A673 (cell line): ENCODE measurements around the gene NMNAT1. TPM values are rescaled to one million over a fixed set of nuclear protein-coding genes. Genes with fewer than 3 reads are reported as not detected.

Experiments used
- BruUV-seq: library from RNA; stranded (reverse); fragments of 400-500 nt; replicated peaks from 2 replicates; lab custom pipeline; 2021; lab: Mats Ljungman, UMichigan
- CTCF ChIA-PET: fragments of 300-600 bp; sonication (Branson Sonifier 250); formaldehyde crosslinking; loops from one replicate; lab custom pipeline; 2022; ENCODE audit warnings: antibody characterized with exemption; lab: Charles Lee
- POLR2A ChIA-PET: fragments of 300-600 bp; sonication (Branson Sonifier 250); formaldehyde crosslinking; loops from one replicate; lab custom pipeline; 2022; ENCODE audit warnings: antibody characterized with exemption; ENCODE audit not compliant: low non-redundant PET; lab: Charles Lee
- DNase-seq: peaks from one replicate; pipeline ENCODE4 v3.0.0-alpha.2; 2015; ENCODE audit warnings: low spot score
- H3K27ac ChIP-seq: fragments of 200-600 bp; sonication (generic); 2 replicates; pipeline ENCODE4 v1.5.1; 2016; ENCODE audit warnings: mixed run types, low read depth, mild to moderate bottlenecking, mixed read lengths, antibody characterized with exemption, low read length; ENCODE audit not compliant: poor library complexity, severe bottlenecking
- H3K27me3 ChIP-seq: fragments of 200-600 bp; sonication (generic); replicated peaks from 2 replicates; pipeline ENCODE4 v1.6.1; 2017; ENCODE audit warnings: mixed run types, low read depth, mild to moderate bottlenecking, mixed read lengths, antibody characterized with exemption, low read length; ENCODE audit not compliant: insufficient read depth, poor library complexity
- H3K36me3 ChIP-seq: fragments of 200-600 bp; sonication (generic); 2 replicates; pipeline ENCODE4 v1.6.1; 2016; ENCODE audit warnings: mixed run types, mild to moderate bottlenecking, mixed read lengths, antibody characterized with exemption, low read length; ENCODE audit not compliant: insufficient read depth, poor library complexity, severe bottlenecking
- H3K4me1 ChIP-seq: fragments of 200-600 bp; sonication (generic); 2 replicates; pipeline ENCODE4 v1.6.1; 2017; ENCODE audit warnings: mixed run types, mild to moderate bottlenecking, mixed read lengths, antibody characterized with exemption, low read length; ENCODE audit not compliant: insufficient read depth, poor library complexity, severe bottlenecking
- H3K4me3 ChIP-seq: fragments of 200-600 bp; sonication (generic); 2 replicates; pipeline ENCODE4 v1.5.1; 2016; ENCODE audit warnings: low read depth, mixed run types, mild to moderate bottlenecking, mixed read lengths, low read length; ENCODE audit not compliant: poor library complexity, severe bottlenecking
- H3K9me3 ChIP-seq: fragments of 200-600 bp; sonication (generic); 2 replicates; pipeline ENCODE4 v1.6.1; 2016; ENCODE audit warnings: mixed run types, low read depth, mild to moderate bottlenecking, mixed read lengths, antibody characterized with exemption, low read length; ENCODE audit not compliant: poor library complexity, severe bottlenecking
- EZH2 ChIP-seq: fragments of 200-600 bp; sonication (generic); IDR thresholded peaks from 2 replicates; pipeline ENCODE4 v1.6.1; 2017; ENCODE audit warnings: borderline replicate concordance, low read depth, mild to moderate bottlenecking, mixed read lengths, antibody characterized with exemption, low read length; ENCODE audit not compliant: poor library complexity, severe bottlenecking
- intact Hi-C: fragments of 100-400 bp; cut with micrococcal nuclease; formaldehyde crosslinking; loops from one replicate; pipeline ENCODE4 v1.10.0; 2022; ENCODE audit not compliant: unreplicated experiment
- total RNA-seq: library from RNA; stranded (reverse); gene quantifications from 2 replicates; pipeline ENCODE4 v1.2.3, GENCODE V29; 2021
- TF ChIP-seq, protein P1 (sequence below): fragments of 300-800, 200-600 bp; sonication (generic); conservative IDR thresholded peaks from 2 replicates; pipeline ENCODE4 v1.5.1; 2017; ENCODE audit warnings: low read depth, mild to moderate bottlenecking, antibody characterized with exemption, low read length, moderate library complexity, mixed read lengths

Gene NMNAT1
- total RNA-seq, 1 experiment from 2014 or later: 4.5 TPM

DNA sequence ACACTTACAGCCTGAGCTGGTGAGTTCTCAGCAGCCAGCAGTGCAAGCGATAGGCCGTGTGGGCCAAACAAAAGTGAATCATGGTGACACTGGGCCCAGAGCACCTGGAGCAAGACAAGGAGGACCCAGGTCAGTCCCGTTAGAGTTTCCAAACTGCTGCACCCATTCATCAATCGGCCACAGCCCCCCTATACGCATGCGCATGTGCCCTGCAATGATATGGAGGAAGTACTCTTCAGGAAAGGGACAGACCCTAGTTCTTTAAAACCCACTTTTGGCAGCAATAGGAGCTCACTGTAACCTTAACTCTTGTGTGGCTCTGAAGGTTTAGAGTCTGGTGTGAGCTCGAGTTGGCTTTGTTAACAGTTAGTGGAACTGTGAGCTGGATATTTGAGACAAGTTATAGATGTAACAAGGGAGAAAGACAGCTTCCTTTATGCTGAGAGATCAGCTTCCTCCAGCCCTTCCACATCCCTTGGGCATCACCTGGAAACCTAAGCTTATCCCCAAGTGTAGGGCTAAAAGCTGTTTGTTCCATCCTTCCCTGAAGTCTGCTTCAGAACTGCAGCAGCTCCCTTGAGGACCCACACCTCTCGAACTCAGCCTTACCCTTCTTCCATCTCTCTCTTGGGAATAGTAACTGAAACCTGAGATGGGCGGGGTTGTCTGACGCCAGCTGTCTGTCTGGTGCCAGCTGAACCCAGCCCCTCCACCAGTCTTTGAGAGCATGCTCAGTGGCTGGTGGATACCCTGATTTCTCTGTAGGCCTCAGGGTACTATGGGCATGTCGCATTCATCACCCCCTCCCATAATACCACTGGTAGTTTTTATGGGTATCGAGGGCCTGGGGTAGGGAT lies 17.7 kb downstream of the NMNAT1 start:
- H3K9me3 ChIP-seq: no peaks in the 10 kb centered on the region
- POLR2A ChIA-PET: no interaction called here
- H3K27me3 ChIP-seq: no peaks in the 10 kb centered on the region
- TF ChIP-seq, protein P1, sequence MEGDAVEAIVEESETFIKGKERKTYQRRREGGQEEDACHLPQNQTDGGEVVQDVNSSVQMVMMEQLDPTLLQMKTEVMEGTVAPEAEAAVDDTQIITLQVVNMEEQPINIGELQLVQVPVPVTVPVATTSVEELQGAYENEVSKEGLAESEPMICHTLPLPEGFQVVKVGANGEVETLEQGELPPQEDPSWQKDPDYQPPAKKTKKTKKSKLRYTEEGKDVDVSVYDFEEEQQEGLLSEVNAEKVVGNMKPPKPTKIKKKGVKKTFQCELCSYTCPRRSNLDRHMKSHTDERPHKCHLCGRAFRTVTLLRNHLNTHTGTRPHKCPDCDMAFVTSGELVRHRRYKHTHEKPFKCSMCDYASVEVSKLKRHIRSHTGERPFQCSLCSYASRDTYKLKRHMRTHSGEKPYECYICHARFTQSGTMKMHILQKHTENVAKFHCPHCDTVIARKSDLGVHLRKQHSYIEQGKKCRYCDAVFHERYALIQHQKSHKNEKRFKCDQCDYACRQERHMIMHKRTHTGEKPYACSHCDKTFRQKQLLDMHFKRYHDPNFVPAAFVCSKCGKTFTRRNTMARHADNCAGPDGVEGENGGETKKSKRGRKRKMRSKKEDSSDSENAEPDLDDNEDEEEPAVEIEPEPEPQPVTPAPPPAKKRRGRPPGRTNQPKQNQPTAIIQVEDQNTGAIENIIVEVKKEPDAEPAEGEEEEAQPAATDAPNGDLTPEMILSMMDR: no peak
- TF ChIP-seq EZH2: no peak
- DNase-seq: peak; percentile 88
- CTCF ChIA-PET: interaction anchor here (1.0 kb wide), 1 partner anchor 11 kb away, joined by 4 read pairs; no protein-coding TSS in a partner anchor
- no peaks in the 10 kb centered on the region for H3K36me3 ChIP-seq
- intact Hi-C loops: no loop called here
- H3K4me1 ChIP-seq: peaks cover 24% of the 10 kb centered on the region
- BruUV-seq: no TSS peak
- no peak overlapping the region for H3K27ac ChIP-seq
- H3K4me3 ChIP-seq: no peak overlapping the region

DNA sequence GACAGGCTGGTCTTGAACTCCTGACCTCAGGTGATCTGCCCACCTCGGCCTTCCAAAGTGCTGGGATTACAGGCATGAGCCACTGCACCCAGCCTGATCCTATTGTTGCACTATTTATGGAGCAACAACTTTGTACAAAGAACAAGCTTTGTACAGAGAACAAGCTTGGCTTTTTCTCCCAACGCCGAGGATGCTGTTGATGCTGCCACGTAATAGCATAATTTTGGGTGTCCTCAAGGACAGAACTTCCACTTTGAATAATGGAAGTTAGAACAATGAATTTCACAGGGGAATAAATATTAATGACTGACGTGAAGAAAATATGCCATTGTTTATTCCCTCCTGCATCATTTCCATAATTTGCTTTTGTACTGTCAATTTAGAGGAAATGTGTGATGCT lies 41.0 kb downstream of the NMNAT1 start:
- Histone ChIP-seq H3K4me1 (no peaks in the 10 kb centered on the region), H3K27ac (no peak overlapping the region), H3K4me3 (no peak overlapping the region), H3K27me3 (no peaks in the 10 kb centered on the region), H3K36me3 (no peaks in the 10 kb centered on the region), H3K9me3 (no peaks in the 10 kb centered on the region)
- TF ChIP-seq EZH2: no peak
- TF ChIP-seq, protein P1: no peak
- intact Hi-C loops: no loop called here
- POLR2A ChIA-PET: no interaction called here
- no peak for DNase-seq
- CTCF ChIA-PET: interaction anchor here (0.7 kb wide), 1 partner anchor 147 kb away, joined by 5 read pairs; no protein-coding TSS in a partner anchor
- no TSS peak for BruUV-seq

DNA sequence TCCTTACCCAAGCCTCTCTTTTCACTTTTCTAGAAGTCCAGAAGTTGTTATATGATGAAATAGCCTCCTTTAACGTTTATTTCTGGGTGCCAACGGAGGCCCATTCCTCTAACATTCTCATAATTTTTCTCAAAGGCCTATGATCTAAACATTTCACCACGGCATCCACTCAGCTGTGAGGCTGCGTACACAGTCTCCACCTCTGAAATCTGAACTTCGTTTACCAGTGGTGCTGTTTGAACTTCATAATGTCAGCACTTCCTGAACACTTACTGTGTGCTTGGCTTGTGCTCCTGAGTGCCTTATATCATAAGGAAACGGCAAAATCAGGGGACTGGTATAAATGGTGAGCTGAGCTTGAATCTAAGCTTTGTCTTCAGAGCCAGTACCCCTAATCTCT lies 41.7 kb downstream of the NMNAT1 start:
- H3K27ac ChIP-seq: no peak overlapping the region
- no TSS peak for BruUV-seq
- intact Hi-C loops: no loop called here
- H3K27me3 ChIP-seq: no peaks in the 10 kb centered on the region
- H3K4me3 ChIP-seq: no peak overlapping the region
- TF ChIP-seq EZH2: no peak
- TF ChIP-seq, protein P1: no peak
- ChIA-PET CTCF (interaction anchor here (0.6 kb wide), 1 partner anchor 156 kb away, joined by 8 read pairs; no protein-coding TSS in a partner anchor), POLR2A (no interaction called here)
- DNase-seq: no peak
- H3K9me3 ChIP-seq: no peaks in the 10 kb centered on the region
- H3K36me3 ChIP-seq: no peaks in the 10 kb centered on the region
- H3K4me1 ChIP-seq: no peaks in the 10 kb centered on the region
